Calu3 (cell line): ENCODE data around the gene PLXNA4. TPM values are rescaled to one million over a fixed set of nuclear protein-coding genes. Genes with fewer than 3 reads are reported as not detected.

Experiments
- BruUV-seq: library from RNA; stranded (reverse); fragments of 400-500 nt; replicated peaks from 2 replicates; lab custom pipeline; 2021; lab: Mats Ljungman, UMichigan
- CTCF ChIA-PET: fragments of 300-600 bp; sonication (Branson Sonifier 250); formaldehyde crosslinking; loops from one replicate; lab custom pipeline; 2022; ENCODE audit warnings: antibody characterized with exemption; lab: Charles Lee
- DNase-seq: peaks from one replicate; pipeline ENCODE4 v3.0.0; 2022
- H3K27ac Mint-ChIP-seq: one replicate; pipeline ENCODE4 v1.8.0; 2022; ENCODE audit warnings: mixed read lengths; ENCODE audit not compliant: unreplicated experiment
- H3K27me3 Mint-ChIP-seq: one replicate; pipeline ENCODE4 v1.8.0; 2022; ENCODE audit warnings: mixed read lengths; ENCODE audit not compliant: unreplicated experiment
- H3K36me3 Mint-ChIP-seq: one replicate; pipeline ENCODE4 v1.8.0; 2022; ENCODE audit warnings: mild to moderate bottlenecking, moderate library complexity, mixed read lengths; ENCODE audit not compliant: insufficient read depth, unreplicated experiment
- H3K4me1 Mint-ChIP-seq: one replicate; pipeline ENCODE4 v1.8.0; 2022; ENCODE audit warnings: mild to moderate bottlenecking, low read depth, mixed read lengths; ENCODE audit not compliant: unreplicated experiment
- H3K4me3 Mint-ChIP-seq: one replicate; pipeline ENCODE4 v1.8.0; 2022; ENCODE audit warnings: mild to moderate bottlenecking, low read depth, moderate library complexity, mixed read lengths; ENCODE audit not compliant: unreplicated experiment
- H3K9me3 Mint-ChIP-seq: one replicate; pipeline ENCODE4 v1.8.0; 2022; ENCODE audit warnings: low read depth, mixed read lengths; ENCODE audit not compliant: unreplicated experiment
- intact Hi-C: fragments of 100-400 bp; cut with micrococcal nuclease; formaldehyde crosslinking; loops from one replicate; pipeline ENCODE4 v1.10.0; 2022; ENCODE audit not compliant: unreplicated experiment
- total RNA-seq: library from RNA; stranded (reverse); gene quantifications from 2 replicates; pipeline ENCODE4 v1.2.3, GENCODE V29; 2022
- TF ChIP-seq, protein P1 (sequence below): fragments of 200-600 bp; IDR thresholded peaks from one replicate; pipeline ENCODE4 v1.8.0; 2022; ENCODE audit warnings: antibody characterized with exemption; ENCODE audit not compliant: unreplicated experiment

Gene PLXNA4
- total RNA-seq, 1 experiment from 2014 or later = not detected

DNA sequence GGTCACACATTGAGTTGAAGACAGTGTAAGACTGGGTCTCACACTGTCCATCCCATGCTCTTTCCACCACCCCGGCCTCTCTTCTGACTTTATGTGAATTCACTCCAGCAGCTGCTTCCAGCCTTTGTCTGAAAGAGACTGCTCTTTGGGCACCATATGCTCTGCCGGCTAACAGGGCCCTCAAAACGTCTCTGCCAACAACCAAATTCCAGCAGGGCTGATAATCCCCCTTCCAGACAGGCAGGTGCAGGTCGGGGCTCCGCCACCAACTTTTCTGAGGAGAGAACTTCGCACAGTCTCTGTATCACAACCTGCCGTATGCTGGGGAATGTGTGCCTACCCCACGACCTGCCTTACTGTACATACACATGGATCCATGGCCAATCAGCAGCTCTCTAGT lies 64.3 kb downstream of the PLXNA4 start:
- Mint-ChIP-seq H3K4me3 (no peak overlapping the region), H3K27ac (no peak overlapping the region), H3K36me3 (no peaks in the 10 kb centered on the region), H3K4me1 (no peaks in the 10 kb centered on the region), H3K27me3 (peaks cover 45% of the 10 kb centered on the region), H3K9me3 (no peaks in the 10 kb centered on the region)
- no peak for DNase-seq
- intact Hi-C loops = no loop called here
- BruUV-seq = no TSS peak
- CTCF ChIA-PET = no interaction called here
- TF ChIP-seq, protein P1, sequence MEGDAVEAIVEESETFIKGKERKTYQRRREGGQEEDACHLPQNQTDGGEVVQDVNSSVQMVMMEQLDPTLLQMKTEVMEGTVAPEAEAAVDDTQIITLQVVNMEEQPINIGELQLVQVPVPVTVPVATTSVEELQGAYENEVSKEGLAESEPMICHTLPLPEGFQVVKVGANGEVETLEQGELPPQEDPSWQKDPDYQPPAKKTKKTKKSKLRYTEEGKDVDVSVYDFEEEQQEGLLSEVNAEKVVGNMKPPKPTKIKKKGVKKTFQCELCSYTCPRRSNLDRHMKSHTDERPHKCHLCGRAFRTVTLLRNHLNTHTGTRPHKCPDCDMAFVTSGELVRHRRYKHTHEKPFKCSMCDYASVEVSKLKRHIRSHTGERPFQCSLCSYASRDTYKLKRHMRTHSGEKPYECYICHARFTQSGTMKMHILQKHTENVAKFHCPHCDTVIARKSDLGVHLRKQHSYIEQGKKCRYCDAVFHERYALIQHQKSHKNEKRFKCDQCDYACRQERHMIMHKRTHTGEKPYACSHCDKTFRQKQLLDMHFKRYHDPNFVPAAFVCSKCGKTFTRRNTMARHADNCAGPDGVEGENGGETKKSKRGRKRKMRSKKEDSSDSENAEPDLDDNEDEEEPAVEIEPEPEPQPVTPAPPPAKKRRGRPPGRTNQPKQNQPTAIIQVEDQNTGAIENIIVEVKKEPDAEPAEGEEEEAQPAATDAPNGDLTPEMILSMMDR = no peak

DNA sequence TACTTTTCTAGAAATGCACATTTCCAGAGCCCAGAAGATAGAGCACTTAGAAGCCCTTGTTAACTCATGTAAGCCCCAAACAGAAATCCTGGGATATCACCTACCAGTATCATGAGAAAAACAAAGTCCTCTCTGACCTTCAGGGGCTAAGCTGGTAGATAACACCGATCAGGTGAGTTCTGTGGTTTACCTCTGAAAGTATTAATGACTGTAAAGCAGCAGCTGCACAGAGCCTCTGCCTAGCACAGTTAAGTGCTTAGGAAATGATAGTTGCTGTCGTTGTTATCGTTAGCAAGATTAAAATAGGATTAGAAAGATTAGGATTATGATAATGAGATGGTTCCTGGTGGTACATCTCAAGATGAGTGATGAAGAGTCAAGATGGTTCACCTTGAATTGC lies 64.9 kb downstream of the PLXNA4 start:
- no peaks in the 10 kb centered on the region for H3K36me3 Mint-ChIP-seq
- H3K27me3 Mint-ChIP-seq = peaks cover 50% of the 10 kb centered on the region
- CTCF ChIA-PET = no interaction called here
- H3K4me1 Mint-ChIP-seq = no peaks in the 10 kb centered on the region
- H3K27ac Mint-ChIP-seq = no peak overlapping the region
- TF ChIP-seq, protein P1 = no peak
- no TSS peak for BruUV-seq
- no peak overlapping the region for H3K4me3 Mint-ChIP-seq
- DNase-seq = no peak
- H3K9me3 Mint-ChIP-seq = no peaks in the 10 kb centered on the region
- intact Hi-C loops = no loop called here

DNA sequence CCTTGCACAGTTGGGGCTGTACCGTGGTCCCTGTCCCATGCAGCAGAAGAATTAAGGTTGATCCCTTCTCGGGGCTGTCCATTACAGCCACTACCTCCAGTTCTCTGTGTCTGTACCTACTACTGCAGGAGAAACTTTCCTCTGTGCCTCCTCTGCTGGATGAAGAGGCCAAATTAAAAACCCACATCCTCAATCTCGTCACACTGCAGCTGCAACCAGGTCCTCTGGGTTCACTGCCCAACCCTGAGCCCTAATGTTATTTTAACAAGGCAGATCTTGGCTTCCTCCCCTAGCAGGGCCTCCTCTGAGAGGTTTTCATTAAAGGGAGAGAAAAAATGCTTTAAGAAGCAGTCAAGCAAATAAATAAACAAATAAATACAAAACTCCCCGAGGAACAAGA lies 66.6 kb downstream of the PLXNA4 start:
- TF ChIP-seq, protein P1 = no peak
- no TSS peak for BruUV-seq

DNA sequence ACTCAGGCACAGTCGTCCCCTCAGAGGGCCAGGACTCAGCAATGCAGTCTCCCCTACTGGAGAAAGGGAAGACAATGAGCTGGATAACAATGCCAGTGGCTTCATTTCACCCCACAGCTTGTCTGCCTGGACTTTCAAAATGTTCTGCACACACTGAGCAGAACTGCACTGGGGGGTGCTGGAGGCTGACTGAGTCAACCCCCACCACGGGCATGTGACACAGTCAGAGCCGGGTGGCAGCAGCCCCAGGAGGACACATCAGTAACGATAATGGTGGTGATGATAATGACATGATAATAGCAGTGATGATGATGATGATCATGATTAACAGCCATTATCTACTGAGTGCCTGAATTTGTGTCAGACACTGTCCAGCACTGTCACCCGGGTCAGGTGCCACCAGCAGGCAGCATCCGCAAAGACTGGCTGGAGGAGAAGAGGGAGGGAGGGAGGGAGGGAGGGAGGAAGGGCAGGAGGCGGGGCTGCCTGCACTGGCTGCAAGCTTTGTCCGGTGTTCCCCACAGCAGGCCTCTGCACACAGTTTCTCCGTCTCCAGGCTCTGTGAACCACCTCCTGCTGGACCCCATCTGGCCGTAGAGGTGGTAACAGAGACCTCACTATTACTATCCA lies 67.4 kb downstream of the PLXNA4 start:
- BruUV-seq = no TSS peak

More for the DNA sequence above, 66.6 kb downstream of the PLXNA4 start:
- CTCF ChIA-PET = no interaction called here
- Mint-ChIP-seq H3K27ac (no peak overlapping the region), H3K9me3 (no peaks in the 10 kb centered on the region), H3K4me1 (no peaks in the 10 kb centered on the region), H3K36me3 (no peaks in the 10 kb centered on the region), H3K4me3 (no peak overlapping the region), H3K27me3 (peaks cover 67% of the 10 kb centered on the region)
- no peak for DNase-seq
- intact Hi-C loops = no loop called here

More for the DNA sequence above, 67.4 kb downstream of the PLXNA4 start:
- Mint-ChIP-seq H3K9me3 (no peaks in the 10 kb centered on the region), H3K4me3 (no peak overlapping the region), H3K27me3 (peaks cover 70% of the 10 kb centered on the region), H3K27ac (no peak overlapping the region), H3K36me3 (no peaks in the 10 kb centered on the region), H3K4me1 (no peaks in the 10 kb centered on the region)
- CTCF ChIA-PET = no interaction called here
- TF ChIP-seq, protein P1 = no peak
- intact Hi-C loops = no loop called here
- DNase-seq = no peak
